Muscle of arm (tissue), 12 donors: ENCODE results near the gene CELF4. TPM values are rescaled to one million over a fixed set of nuclear protein-coding genes. Genes with fewer than 3 reads are reported as not detected.

Experiments
- DNase-seq: peaks from one replicate; pipeline ENCODE4 v3.0.0-alpha.2; 2013
- polyA plus RNA-seq, 12 donors: library from polyadenylated mRNA; unstranded; fragments of 120-200 nt; gene quantifications; one replicate each; pipeline ENCODE4 v1.2.1, GENCODE V29; 2013; ENCODE audit not compliant: insufficient read length in 12 of 12

CELF4 gene
- polyA plus RNA-seq, 12 donors, result 0.53 to 9.5 (median 1.1) TPM; not detected in 1

DNA sequence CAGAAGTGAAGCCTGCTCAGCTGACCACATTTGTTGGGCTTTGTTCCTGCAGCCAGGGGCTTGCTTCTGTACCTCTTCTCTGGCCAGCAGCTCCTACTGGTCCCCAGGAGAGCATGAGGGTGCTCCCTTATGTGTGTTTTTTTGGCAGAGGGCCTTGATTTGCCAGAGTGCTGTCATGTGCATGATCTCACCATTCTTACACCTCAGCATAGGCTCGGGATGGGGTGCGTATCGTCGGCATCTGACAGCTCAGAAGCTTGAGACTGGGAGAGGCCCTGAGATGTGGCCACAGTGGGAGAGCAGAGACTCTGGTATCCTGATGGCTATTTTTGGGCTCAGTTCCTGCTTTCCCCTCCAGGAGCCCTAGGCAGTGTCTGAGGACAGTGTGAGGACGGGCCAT lies 71.2 kb downstream of the CELF4 start:
- DNase-seq, result no peak

DNA sequence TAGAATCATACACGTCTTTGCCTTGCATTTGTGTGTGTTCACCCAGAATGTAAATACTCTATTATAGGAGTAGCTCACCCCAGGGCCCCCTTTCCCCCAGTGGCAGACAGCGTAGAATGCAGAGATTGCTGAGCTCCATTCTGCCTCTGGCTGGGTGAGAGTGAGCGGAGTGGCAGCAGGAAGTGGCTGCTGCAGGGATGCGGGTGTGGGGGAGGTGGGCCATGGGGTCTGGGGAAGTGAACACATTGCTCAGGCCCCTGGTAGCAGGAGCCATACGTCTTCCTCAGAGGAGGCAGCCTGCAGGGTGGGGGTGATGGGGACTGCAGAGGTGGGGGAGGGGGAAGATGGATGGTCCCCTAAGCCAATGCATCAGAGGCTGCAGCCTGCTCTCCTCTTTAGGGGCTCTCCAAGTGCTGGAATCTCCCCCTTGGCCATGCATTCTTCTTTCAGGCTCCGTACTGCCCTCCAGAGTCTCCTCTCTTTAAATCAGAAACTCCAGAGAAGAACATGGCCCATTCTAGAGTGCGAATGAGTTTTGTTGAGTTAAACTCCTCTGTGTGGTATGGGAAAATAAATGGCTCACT lies 72.2 kb downstream of the CELF4 start:
- no peak for DNase-seq

DNA sequence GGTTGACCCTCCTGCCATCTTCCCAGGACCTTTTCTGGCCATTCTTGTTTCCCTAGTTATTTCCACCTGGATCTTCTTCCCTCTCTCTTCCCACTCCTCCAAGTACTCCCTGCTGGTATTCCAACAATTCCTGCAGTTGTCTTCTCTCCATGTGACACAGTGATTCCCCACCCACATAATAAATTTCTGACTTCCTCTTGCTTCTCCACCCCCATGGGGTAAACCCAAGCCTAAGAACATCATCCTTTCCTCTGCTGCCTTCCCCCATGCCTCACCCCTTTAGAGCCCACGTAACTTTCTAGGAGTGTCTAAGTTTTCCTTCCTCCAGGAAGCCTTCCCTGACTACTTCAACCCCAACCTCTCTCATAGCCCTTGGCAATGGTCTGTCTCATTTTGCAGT lies 72.6 kb downstream of the CELF4 start:
- no peak for DNase-seq

DNA sequence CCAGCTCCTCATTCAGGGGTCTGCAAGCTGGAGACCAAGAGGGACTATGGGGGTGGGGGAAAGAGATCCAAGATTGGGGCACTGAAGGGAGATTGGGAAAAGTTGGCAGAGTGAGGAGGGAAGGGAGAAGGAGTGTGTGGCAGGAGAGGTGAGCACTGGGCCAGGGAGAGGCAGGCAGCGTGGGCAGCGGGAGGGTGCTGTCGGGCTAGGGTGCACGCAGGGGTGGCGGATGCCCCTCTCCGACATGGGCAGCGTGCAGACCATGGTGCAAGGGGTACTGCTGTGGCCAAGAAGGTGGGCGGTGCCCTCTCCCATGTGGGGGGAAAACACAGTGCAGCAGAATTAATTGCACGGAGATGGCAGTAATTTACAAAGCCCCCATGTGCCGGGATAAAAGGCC lies 74.1 kb downstream of the CELF4 start:
- no peak for DNase-seq

DNA sequence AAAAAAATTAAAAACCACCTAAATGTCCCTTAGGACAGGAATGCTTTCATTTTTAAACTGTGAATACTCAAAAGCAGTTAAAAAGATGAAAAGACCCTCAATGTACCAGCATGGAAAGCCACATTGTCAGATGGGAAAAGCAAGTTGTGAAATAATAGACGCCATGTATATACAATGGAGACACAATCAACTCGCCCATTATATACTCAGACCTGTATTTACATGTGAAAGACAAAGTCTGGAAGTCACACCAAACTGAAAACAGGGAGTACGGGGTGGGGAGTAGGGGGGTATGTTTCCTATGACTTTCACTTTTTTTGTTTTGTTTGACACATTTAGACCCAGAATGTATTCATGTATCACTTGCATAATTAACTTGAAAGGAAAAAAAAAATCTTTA lies 75.6 kb downstream of the CELF4 start:
- DNase-seq, result no peak

DNA sequence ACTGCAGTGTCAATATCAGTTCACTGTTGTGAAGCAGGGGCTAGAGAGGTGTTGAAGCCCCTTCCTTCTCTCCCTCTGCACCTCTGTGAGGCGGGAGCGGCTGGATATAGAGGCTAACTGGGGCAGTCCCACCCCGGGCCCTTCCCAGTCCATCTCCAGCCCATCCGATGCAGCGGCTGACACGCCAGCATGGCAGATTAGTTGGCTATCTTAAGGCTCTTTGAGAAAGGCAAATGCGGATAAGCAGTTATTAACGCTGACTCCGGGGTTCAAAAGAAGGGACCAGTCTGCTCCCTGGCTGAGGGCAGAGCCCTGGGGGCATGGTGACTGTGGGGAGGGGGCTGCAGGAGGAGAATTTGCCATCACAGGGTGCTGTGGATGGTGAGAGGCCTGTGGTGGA lies 76.6 kb downstream of the CELF4 start:
- no peak for DNase-seq

DNA sequence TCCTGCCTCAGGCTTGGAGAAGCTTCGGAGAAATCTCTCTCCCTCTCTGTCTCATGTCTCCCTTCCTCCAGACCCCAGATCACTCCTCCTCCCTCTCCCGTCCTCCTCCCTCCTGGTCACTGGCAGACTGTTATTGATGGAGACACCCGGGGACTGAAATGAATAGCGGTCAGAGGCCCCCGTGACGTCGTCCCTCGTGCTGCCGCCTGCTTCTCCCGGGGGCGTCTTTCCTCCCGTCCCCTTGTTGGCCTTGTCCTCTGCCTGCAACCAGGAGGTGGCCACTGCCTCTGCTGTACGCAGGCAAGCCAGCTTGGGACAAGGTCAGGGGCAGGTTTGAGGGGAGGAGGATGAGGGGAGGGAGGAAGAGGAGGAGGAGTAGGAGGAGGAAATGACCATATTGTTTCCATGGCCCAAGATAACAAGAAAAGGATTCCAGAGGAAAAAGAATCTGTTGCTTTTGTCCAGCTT lies 78.2 kb downstream of the CELF4 start:
- DNase-seq, result no peak

DNA sequence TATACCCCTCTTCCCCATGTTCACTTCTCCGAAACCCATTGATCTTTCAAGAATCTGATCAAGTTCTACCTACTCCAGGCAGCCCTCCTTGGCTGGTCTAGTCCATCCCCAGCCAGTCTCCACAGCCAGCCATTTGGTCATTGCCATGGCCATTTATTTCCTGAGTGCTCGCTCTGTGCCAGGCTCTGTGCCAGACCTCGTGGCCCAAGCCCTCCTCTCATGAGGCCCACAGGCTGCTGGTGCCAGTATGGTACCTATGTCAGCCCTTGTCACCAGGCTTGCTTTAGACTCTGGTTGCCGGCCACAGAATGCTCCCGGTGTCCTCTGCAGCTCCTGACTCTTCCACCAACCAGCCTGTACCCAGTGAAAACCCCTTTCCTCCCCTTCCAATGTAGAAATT lies 78.8 kb downstream of the CELF4 start:
- no peak for DNase-seq

DNA sequence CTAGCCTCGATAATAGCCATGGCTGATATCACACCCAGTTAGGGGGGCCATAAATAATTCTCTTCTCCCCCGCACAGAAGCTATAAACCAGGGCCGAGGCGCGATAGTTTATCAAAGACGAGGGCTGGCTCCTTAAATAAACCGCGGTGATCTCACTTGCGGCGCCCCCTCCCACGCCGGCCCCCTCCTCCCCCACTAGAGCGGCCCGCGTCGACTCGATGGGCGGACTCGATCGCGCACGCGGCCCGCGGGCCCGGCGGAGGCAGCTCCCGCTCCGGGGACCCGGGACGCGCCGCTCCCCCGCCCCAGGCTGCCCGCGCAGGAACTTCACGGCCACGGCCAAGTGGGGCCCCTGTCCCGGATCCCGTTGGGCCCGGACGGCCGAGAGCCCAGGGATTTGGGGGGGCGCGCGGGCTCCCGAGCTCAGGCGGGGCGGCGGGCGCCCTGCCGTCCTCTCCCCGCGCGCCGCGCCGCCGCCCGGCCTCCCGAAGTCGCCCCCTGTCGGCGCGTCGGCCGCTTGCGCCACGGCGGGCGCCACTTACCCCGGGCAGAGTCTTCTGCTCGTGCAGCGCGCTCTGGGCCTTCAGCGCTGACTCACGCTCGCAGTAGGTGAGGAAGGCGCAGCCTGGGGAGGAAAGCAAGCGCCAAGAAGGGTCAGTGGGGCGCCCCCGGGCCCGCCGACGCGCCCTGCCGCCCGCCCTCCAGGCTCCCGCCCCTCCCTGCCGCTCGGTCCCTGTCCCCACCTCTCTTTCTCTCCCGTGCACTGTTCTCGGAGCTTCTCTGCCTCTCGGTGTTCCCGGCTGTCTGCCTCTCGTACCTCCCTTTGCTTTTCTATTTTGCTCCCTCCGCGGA lies 80.4 kb downstream of the CELF4 start:
- no peak for DNase-seq

DNA sequence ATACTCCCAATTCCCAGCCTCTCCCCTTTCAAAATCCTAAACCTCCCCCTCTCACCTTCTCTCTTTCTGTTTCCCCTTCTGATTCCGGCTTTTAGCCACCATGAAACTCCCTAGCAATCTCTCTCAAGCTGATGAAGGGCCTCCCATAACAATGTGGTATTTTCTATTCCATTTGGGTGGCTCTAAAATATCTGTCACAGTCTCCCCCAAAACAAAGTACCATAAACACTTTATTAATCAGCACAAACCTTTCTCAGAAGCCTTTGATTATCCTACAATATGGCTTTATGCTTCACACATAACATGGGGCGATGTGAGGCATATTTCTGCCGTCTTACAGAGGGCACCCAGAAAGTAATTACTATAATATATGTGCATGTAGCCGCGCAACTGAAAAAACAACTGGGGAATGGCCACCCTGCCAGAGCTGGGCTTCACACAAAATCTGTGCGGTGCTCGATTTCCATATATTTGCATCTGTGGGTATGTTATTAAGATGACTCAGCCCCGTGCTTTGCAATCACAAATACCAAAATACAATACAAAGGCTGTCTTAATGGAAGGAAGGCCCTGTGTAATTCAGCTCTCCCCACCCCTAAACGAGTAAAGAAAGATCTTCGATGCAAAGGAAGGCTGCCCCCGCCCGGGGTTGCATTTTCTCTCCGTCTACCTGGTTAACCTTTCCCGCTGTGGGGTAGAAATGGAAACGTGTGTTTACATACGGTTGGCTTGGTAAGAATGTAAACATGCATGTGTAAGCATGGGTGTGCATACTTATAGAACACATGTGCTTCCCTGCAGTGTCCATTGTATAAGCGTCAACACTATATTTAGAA lies 81.4 kb downstream of the CELF4 start:
- no peak for DNase-seq

DNA sequence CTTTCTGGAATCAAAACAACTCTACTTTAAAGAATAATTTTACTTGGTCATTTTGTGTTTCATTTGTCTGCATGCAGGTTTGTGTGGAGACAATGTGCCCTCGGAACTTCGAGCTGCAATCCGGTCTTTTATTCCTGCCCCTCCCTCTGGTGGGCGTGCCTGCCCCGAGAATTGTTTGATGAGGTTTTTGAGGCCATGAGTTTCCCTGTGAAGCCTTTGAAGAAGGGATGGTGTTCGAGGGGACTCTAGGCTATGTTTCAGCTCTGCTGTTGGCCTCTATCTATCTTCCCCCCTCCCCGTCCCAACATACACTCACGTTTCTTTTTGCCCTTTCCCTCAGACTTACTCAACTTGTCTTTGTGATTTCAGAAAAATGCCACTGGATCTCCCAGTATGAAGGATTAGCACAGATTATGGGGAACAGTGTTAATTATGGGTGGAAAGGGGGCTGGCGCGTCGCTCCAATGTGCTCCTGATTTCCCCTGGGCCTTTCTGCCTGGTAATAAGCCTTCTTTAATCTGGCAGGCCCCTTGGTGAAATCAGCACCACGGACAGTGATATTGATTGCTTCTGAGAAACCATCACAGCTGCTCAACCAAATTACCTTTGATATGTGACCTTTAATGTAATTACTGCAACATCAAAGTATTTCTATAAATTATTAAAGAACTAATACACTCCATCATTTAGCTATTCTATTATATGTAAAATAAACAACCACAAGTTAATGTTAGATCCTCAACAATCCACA lies 82.2 kb downstream of the CELF4 start:
- DNase-seq, result peak; percentile 45

DNA sequence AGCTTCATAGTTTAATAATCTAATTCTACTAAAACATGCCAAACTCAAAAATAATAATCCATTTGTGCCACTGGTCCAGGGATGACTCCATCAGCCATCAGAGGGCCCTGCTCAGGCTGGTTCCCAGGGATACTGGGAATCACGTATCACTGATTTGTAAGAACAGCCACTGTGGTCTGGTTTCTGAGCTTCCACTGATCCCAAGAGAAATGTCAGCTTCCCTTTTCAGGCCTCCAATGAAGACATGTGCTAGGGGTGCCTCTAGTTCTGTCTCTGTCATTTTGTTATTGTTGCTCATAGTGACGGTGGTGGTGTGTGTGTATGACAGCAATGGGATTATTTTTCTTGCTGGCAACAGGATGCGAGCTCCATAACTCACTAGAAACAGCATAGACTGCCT lies 83.2 kb downstream of the CELF4 start:
- DNase-seq, result no peak

DNA sequence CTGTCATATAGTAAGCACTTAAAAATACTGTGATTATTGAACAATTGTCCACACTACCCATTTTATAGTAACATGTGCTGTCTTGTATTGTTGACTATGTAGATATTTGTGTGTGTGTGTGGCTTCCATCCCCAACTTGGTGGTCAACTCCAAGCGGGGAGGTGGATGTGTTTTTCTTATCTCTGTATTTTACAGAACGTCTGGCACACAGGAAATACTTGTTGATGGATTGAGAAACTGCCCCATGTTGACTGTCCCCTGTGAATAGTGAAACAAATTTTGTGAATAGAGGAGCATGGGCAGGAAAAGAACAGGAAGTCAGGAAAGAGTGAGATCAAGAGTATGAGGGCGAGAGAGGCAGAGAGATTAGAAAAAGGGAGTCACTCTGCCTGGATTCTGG lies 83.6 kb downstream of the CELF4 start:
- DNase-seq, result no peak

DNA sequence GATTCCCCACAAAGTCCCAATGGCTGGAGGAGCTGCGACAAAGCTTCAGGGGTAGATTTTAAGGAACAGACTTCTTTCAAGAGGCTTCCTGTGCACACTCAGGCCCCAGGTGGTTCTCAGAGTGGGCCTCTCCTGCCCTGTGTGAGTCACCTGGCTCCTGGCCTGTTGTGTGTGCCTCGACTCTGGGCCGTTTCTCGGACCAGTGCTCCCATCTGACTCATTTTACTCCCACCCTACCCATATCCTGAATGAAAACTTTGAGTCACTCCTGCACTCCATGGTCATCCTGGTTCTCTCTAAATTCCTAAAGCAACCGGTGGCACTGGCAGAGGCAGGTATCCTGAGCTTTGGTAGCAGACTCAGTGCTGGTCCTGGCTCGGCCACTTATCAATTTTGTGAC lies 84.1 kb downstream of the CELF4 start:
- DNase-seq, result no peak

DNA sequence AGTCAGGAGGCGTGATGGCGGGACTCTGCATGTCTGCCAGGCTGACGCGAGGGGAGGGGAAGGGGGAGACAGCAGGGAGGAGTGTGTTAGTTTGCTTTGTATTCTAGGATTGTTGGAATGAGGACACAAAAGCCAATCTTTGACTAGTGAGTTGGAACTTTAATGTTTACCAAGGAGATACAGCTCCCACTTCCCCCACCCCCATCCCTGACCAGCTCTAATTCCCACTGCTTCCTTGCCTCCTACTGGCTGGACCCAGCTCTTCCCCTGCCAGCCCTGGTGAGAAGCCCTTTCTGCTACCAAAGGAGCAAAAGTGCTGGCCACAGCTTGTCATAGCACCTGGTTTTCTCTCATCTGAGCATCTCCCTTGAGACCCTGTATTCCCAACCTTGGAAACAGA lies 84.5 kb downstream of the CELF4 start:
- DNase-seq, result no peak

DNA sequence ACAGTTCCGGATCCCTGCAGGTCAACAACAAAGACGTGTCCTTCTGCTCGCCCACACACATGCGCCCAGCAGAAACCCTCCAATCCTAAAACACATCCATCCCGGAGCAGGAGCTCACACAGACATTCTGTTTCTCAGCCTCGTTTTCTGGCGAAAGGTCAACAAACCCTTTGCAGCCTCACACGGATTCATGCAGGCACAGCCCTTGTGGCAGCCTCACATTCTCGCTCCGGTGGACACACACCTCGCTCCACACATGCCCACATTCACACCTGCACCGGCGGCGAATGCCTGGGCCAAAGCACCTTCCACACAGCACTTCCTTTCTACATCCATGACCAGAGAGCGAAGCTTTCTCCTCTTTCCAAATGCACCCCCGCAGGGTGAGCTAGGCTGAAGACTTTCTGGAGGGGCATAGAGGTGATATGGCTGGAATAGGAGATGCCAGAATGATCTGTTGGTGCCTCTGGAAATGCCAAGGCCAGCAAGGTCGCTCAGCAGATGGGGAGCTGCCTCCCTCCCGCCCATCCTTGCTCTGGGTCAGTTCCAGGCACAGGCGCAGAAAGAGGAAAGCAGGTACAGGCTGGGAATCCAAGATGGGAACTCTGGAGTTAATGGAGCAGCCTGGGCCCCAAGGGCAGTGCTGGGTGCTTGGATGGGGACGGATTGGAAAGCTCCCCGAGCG lies 88.8 kb downstream of the CELF4 start:
- DNase-seq, result no peak

DNA sequence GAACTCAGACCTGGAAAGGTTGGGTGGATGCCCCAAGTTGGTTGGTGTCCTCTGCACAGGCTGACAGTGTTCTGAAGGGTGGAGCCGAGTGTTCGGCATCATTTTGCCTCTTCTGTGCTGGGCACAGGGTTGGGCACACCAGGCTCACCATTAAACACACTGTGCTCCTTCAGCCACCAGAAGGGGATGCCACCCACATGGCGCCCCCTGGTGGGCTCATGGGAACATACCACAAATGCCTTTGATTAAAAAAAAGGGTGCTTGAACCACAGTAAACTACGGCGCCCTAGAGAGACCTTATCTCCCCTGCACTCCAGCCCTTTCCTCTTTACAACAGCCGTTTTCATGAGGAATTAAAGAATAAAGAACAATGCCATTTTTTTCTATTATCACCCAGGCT lies 89.4 kb downstream of the CELF4 start:
- no peak for DNase-seq

DNA sequence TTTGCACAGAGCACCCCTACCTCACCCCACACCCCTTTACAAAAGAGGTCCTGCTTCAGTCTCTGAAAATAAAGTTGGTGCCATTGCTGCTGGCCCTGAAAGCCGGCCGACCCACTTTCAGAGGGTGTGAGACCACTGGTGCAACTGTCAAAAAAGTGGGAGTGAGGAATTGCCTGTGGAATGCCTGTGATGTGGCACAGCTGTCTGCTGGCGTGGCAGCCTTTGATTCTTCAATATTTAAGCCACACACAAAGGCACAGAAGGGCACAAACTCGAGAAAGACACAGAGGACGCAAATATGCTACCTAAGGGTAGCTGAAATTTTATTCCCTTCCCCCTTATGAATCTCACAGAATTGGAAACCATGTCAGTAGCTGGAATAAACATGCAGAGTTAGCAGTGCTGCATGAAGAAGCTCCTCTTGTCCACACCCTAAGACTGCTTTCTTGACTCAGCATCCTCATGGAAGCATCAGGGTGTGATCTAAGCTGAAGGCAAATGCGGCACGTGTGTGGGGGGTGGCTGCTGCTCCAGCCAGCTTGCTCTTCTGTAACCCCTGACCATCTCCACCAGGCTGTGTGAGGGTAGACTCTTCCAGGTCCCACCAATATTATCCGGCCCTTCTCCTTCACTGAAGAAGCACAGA lies 92.3 kb downstream of the CELF4 start:
- DNase-seq, result no peak

DNA sequence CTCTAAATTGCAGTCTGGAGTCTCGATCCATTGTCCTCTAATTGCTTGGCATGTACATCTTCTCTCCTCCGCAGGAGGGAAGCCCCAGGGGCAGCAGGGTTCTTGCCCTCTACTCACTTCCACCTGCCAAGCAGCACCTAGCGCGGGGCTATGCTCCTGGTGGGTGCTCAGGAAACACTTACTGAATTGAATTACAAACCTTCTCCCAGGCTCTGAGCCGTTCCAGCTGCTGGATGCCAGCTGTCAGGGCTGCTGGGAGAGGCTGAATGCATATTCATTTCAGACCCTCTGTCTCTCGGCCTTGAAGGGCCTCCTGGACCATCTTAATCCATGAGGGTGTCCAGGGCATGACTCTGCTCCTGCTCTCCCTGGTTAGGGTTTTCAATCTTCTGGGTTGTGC lies 94.0 kb downstream of the CELF4 start:
- no peak for DNase-seq

DNA sequence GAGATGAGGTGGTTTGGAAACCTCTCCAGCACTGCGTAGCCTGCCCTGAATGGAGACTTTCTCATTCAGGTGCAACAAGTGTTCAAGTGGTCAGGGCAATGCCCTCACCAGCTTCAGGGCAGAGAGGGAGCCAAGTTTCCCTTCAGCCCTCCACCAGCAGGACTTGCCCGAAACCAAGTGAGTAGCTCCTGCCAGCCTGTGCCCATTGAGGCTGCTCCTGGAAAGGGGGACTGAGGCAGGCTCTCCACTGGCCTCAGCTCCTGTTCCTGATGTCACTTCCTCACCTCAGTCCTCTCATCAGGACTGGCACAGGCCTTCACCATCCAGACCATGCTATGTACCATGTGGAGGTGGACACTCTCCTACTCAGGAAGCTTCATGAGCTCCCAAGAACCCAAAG lies 94.6 kb downstream of the CELF4 start:
- DNase-seq, result no peak
